GM19025 (cell line): ENCODE results near the gene PER1.

Experiments
- ATAC-seq: cut with Tn5 transposase; IDR thresholded peaks from one replicate; pipeline ENCODE4 v1.9.1; 2021; ENCODE audit warnings: mild to moderate bottlenecking, low read depth, moderate library complexity; ENCODE audit not compliant: unreplicated experiment

PER1 gene

GRCh38 chr17:8105957-8106398 is 46.2 kb downstream of the PER1 start:
- no peak for ATAC-seq

- ATAC-seq = no peak
Observed at GRCh38 chr17:8104911-8105310, 47.3 kb downstream of the PER1 start.

GRCh38 chr17:8103549-8103948 is 48.7 kb downstream of the PER1 start:
- no peak for ATAC-seq

DNA sequence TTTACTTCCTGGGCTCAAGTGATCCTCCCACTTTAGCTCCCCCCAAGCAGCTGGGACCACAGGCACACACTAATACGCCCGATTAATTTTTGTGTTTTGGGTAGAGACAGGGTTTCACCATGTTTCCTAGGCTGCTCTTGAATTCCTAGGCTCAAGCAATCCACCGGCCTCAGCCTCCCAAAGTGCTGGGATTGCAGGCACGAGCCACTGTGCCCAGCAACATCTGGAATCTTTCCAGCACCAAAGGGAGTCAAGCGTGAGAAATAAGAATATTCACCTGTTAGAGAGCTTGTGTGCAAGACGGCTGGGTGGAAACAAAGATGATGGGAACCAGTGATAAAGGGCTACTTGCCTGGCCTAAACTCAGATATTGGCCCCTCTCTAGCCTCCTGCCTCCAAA is 50.5 kb downstream of the PER1 start:
- no peak for ATAC-seq

DNA sequence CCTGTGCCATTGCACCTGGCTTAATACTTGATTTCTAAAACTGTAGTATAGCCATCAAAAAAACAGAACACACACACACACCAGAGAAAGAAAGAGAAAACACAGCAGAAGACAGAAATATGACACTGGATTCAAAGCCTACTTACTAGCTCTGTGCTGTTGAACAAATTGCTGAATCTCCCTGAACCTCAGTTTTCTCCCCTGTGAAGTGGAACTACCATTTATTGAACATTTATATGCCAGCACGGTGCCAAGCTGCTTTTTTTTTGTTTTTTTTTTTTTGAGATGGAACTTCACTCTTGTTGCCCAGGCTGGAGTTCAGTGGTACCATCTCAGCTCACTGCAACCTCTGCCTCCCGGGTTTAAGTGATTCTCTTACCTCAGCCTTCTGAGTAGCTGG is 51.4 kb downstream of the PER1 start:
- ATAC-seq = no peak

DNA sequence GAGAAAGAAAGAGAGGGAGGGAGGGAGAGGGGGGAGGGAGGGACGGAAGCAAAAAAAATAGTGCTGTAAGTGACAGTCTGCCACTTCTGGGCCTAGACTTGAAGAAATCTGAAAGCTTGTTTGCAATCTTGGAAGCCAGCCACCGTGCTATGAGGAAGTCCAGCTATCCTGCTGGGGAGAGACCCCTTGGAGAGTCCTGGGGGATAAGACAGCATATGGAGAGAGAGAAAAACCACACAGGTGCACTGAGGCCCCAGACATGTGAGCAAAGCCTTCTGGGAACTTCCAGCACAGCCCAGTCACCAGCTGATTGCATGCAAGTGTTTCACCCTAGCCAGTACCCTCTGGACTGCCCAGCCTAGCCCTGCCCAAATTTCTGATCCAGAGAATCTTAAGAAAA is 52.1 kb downstream of the PER1 start:
- ATAC-seq = no peak

- ATAC-seq = no peak
Observed at GRCh38 chr17:8096541-8096940, 55.7 kb downstream of the PER1 start.

- no peak for ATAC-seq
Observed at GRCh38 chr17:8095361-8095760, 56.8 kb downstream of the PER1 start.

DNA sequence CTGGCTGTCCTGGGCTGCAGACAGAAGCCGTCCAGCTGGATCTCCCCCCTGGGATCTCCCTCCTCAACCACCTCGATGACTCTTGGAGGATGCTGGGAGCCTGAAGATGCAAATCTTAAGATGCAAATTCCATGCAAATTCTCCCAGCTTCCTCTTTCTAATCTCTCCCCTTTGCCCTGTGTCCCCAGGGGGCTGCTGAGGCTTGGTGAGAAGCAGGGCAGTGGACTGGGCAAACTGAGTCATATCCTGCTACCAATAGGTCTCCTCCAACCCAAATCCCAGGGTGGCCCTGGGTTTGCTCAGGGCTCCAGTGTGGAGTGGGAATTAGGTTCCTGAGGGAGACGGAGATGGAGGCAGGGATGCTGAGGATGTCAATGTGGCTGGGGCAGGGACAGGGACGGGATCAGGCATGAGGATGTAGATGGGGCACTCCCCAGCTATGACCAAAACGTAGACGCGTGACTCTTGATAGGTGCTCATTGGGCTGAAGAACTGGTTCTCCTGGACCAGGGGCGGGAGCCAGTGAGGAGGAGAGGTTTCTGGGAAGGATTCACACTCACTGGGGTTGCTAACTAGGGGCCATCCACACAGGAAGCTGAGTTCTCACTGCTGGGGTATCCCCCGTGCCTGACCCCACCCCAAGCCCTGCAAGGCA is 61.0 kb downstream of the PER1 start:
- ATAC-seq = no peak
